ENCODE data around the gene FADS1. TPM values are rescaled to one million over a fixed set of nuclear protein-coding genes. Genes with fewer than 3 reads are reported as not detected.

The FADS1 gene
- total and polyA plus RNA-seq, 7 donors = 8.6 to 93.2 (median 17.2) TPM

GRCh38 chr11:61756147-61756451, 60.7 kb downstream of the FADS1 start:
- intact Hi-C loops (cut with DNase I) = no loop called here
- 70 to 78% (median 73%) methylated on average over 4 of the region's 4 CpGs for WGBS, 3 donors
- ATAC-seq = no peak

GRCh38 chr11:61754534-61755482, 62.0 kb downstream of the FADS1 start:
- H3K9me3 ChIP-seq = no peaks in the 10 kb centered on the region
- DNase-seq (no peak), ATAC-seq (no peak)
- no peak for TF ChIP-seq CTCF (IDR thresholded peaks at IDR 0.05)
- no peak overlapping the region for H3K27ac ChIP-seq
- no peak overlapping the region for H3K4me3 ChIP-seq
- intact Hi-C loops (cut with DNase I) = no loop called here
- WGBS, 3 donors = 88 to 93% (median 90%) methylated on average over 29 to 31 of the region's 31 CpGs
- H3K36me3 ChIP-seq (ENCODE audit: insufficient read depth in 1 of 2, low read depth in 1 of 2) = no peaks in the 10 kb centered on the region
- peaks cover 0 to 9% (median 3%) of the 10 kb centered on the region in 3 donors for H3K27me3 ChIP-seq (ENCODE audit: insufficient read depth in 3 of 3, low read length in 2 of 3)
- H3K4me1 ChIP-seq = no peaks in the 10 kb centered on the region

More at GRCh38 chr11:61756147-61756451, 60.7 kb downstream of the FADS1 start:
- Histone ChIP-seq H3K36me3 (ENCODE audit: insufficient read depth in 1 of 2, low read depth in 1 of 2) (no peaks in the 10 kb centered on the region), H3K4me1 (no peaks in the 10 kb centered on the region), H3K27me3 (ENCODE audit: insufficient read depth in 3 of 3, low read length in 2 of 3) (peaks cover 0 to 12% (median 3%) of the 10 kb centered on the region in 3 donors), H3K4me3 (no peak overlapping the region), H3K9me3 (no peaks in the 10 kb centered on the region), H3K27ac (no peak overlapping the region)
- no peak for DNase-seq
- TF ChIP-seq CTCF (IDR thresholded peaks at IDR 0.05) = no peak

- Histone ChIP-seq H3K27ac (no peak overlapping the region), H3K4me3 (no peak overlapping the region), H3K9me3 (no peaks in the 10 kb centered on the region), H3K36me3 (ENCODE audit: insufficient read depth in 1 of 2, low read depth in 1 of 2) (no peaks in the 10 kb centered on the region), H3K4me1 (no peaks in the 10 kb centered on the region), H3K27me3 (ENCODE audit: insufficient read depth in 3 of 3, low read length in 2 of 3) (peaks cover 0 to 9% (median 3%) of the 10 kb centered on the region in 3 donors)
- DNase-seq = no peak
- intact Hi-C loops (cut with DNase I) = no loop called here
- no peak for TF ChIP-seq CTCF (IDR thresholded peaks at IDR 0.05)
- ATAC-seq = no peak
- WGBS, 3 donors = 90 to 98% (median 92%) methylated on average over 5 of the region's 5 CpGs
These were observed 63.1 kb downstream of the FADS1 start for GRCh38 chr11:61753672-61754071.

- Histone ChIP-seq H3K9me3 (no peaks in the 10 kb centered on the region), H3K27me3 (ENCODE audit: insufficient read depth in 3 of 3, low read length in 2 of 3) (peaks cover 0 to 9% (median 3%) of the 10 kb centered on the region in 3 donors), H3K4me1 (no peaks in the 10 kb centered on the region), H3K27ac (no peak overlapping the region), H3K36me3 (ENCODE audit: insufficient read depth in 1 of 2, low read depth in 1 of 2) (no peaks in the 10 kb centered on the region), H3K4me3 (peak overlapping the region; percentile 55)
- intact Hi-C loops (cut with DNase I) = no loop called here
- 44 to 58% (median 44%) methylated on average over 13 to 17 of the region's 17 CpGs for WGBS, 3 donors
- DNase-seq = no peak
- TF ChIP-seq CTCF (IDR thresholded peaks at IDR 0.05) = no peak
- no peak for ATAC-seq
These were observed 63.8 kb downstream of the FADS1 start for GRCh38 chr11:61752925-61753521.

Measured in psoas muscle (tissue), 8 donors.